ENCODE results near the gene C11orf21. TPM values are rescaled to one million over a fixed set of nuclear protein-coding genes. Genes with fewer than 3 reads are reported as not detected.

Gene C11orf21
- total RNA-seq, 2 experiments from 2014 or later = 0.47 to 2.5 TPM

- ChIA-PET CTCF (ENCODE audit: unreplicated experiment) (no interaction called here), POLR2A (no interaction called here)
Measured at GRCh38 chr11:2266586-2267305, 35.0 kb downstream of the C11orf21 start.

GRCh38 chr11:2265854-2266585, 35.7 kb downstream of the C11orf21 start:
- no peaks in the 10 kb centered on the region for H3K9me2 ChIP-seq (ENCODE audit: insufficient read depth, low read length)
- BruUV-seq (replicated peaks) = no TSS peak
- H3K27ac ChIP-seq (ENCODE audit: low read depth, low read length, poor library complexity, severe bottlenecking) = no peak overlapping the region
- POLR2A ChIA-PET = no interaction called here
- H3K36me3 ChIP-seq (ENCODE audit: insufficient read depth, low read length) = no peaks in the 10 kb centered on the region
- no peak overlapping the region for H3K4me3 ChIP-seq (ENCODE audit: low read depth, low read length, poor library complexity, severe bottlenecking)
- no peak overlapping the region for H2AFZ ChIP-seq (ENCODE audit: low read length)
- no peak for DNase-seq (ENCODE audit: low spot score)
- CTCF ChIA-PET (ENCODE audit: unreplicated experiment) = no interaction called here
- peak overlapping the region; percentile 41 for H3K4me2 ChIP-seq (ENCODE audit: low read length)
- no peak for TF ChIP-seq EZH2phosphoT487 (IDR thresholded peaks at IDR 0.05; ENCODE audit: borderline replicate concordance, low read depth, low read length)
- no peak for TF ChIP-seq CTCF (conservative IDR thresholded peaks at IDR 0.05; ENCODE audit: low read length)
- no peaks in the 10 kb centered on the region for H4K20me1 ChIP-seq (ENCODE audit: insufficient read depth, low read length)
- no peaks in the 10 kb centered on the region for H3K79me2 ChIP-seq (ENCODE audit: insufficient read depth, low read depth, low read length)
- H3K4me1 ChIP-seq (ENCODE audit: insufficient read depth, low read length, poor library complexity, severe bottlenecking) = peaks cover 11% of the 10 kb centered on the region
- intact Hi-C loops (cut with micrococcal nuclease; ENCODE audit: unreplicated experiment) = loop anchor here (1.0 kb wide), 1 partner anchor 69 kb away; no protein-coding TSS in a partner anchor
- H3K9me3 ChIP-seq (ENCODE audit: low read length) = no peaks in the 10 kb centered on the region

More at GRCh38 chr11:2266586-2267305, 35.0 kb downstream of the C11orf21 start:
- H3K9me3 ChIP-seq (ENCODE audit: low read length) = no peaks in the 10 kb centered on the region
- DNase-seq (ENCODE audit: low spot score) = no peak
- no peaks in the 10 kb centered on the region for H3K79me2 ChIP-seq (ENCODE audit: insufficient read depth, low read depth, low read length)
- H3K4me2 ChIP-seq (ENCODE audit: low read length) = no peak overlapping the region
- H3K36me3 ChIP-seq (ENCODE audit: insufficient read depth, low read length) = no peaks in the 10 kb centered on the region
- no TSS peak for BruUV-seq (replicated peaks)
- H4K20me1 ChIP-seq (ENCODE audit: insufficient read depth, low read length) = no peaks in the 10 kb centered on the region
- H3K4me1 ChIP-seq (ENCODE audit: insufficient read depth, low read length, poor library complexity, severe bottlenecking) = peaks cover 11% of the 10 kb centered on the region
- H3K27ac ChIP-seq (ENCODE audit: low read depth, low read length, poor library complexity, severe bottlenecking) = no peak overlapping the region
- intact Hi-C loops (cut with micrococcal nuclease; ENCODE audit: unreplicated experiment) = no loop called here
- no peak overlapping the region for H3K4me3 ChIP-seq (ENCODE audit: low read depth, low read length, poor library complexity, severe bottlenecking)
- H2AFZ ChIP-seq (ENCODE audit: low read length) = no peak overlapping the region
- no peak for TF ChIP-seq EZH2phosphoT487 (IDR thresholded peaks at IDR 0.05; ENCODE audit: borderline replicate concordance, low read depth, low read length)
- no peak for TF ChIP-seq CTCF (conservative IDR thresholded peaks at IDR 0.05; ENCODE audit: low read length)
- no peaks in the 10 kb centered on the region for H3K9me2 ChIP-seq (ENCODE audit: insufficient read depth, low read length)

GRCh38 chr11:2265396-2265795, 36.3 kb downstream of the C11orf21 start:
- Histone ChIP-seq H3K4me2 (ENCODE audit: low read length) (peak overlapping the region; percentile 41), H3K4me3 (ENCODE audit: low read depth, low read length, poor library complexity, severe bottlenecking) (no peak overlapping the region), H2AFZ (ENCODE audit: low read length) (no peak overlapping the region), H3K4me1 (ENCODE audit: insufficient read depth, low read length, poor library complexity, severe bottlenecking) (peaks cover 11% of the 10 kb centered on the region), H3K79me2 (ENCODE audit: insufficient read depth, low read depth, low read length) (no peaks in the 10 kb centered on the region), H3K9me2 (ENCODE audit: insufficient read depth, low read length) (no peaks in the 10 kb centered on the region), H3K27ac (ENCODE audit: low read depth, low read length, poor library complexity, severe bottlenecking) (no peak overlapping the region), H3K36me3 (ENCODE audit: insufficient read depth, low read length) (no peaks in the 10 kb centered on the region), H3K9me3 (ENCODE audit: low read length) (no peaks in the 10 kb centered on the region), H4K20me1 (ENCODE audit: insufficient read depth, low read length) (no peaks in the 10 kb centered on the region)
- no peak for TF ChIP-seq EZH2phosphoT487 (IDR thresholded peaks at IDR 0.05; ENCODE audit: borderline replicate concordance, low read depth, low read length)
- CTCF ChIA-PET (ENCODE audit: unreplicated experiment) = no interaction called here
- BruUV-seq (replicated peaks) = no TSS peak
- POLR2A ChIA-PET = no interaction called here
- intact Hi-C loops (cut with micrococcal nuclease; ENCODE audit: unreplicated experiment) = loop anchor here (1.0 kb wide), 1 partner anchor 68 kb away; no protein-coding TSS in a partner anchor
- DNase-seq (ENCODE audit: low spot score) = peak; percentile 58

Measured in OCI-LY7 (cell line).